ENCODE measurements around the gene PPM1L.

The PPM1L gene

DNA sequence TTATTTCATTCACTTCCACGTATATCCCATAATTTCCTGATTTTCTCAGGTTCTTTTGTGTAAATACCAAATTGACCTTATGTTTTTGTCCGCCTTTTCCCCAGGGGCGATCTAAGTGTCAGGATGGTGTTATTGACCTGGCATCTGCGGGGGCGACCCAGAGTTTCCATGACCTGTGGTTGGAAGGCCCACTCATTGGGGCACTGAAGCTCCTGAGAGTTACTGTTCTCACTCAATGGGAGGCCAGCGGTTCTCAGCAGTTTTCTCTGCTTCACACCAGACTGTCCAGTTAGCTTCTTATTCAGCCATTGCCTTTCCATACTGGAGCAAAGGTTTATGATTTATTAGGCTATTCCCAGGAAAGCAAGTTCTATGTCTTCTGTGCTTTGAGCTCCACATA lies 295.8 kb downstream of the PPM1L start:
- DNase-seq, result no peak

GRCh38 chr3:161054860-161055604 lies 299.0 kb downstream of the PPM1L start:
- DNase-seq, result no peak

DNA sequence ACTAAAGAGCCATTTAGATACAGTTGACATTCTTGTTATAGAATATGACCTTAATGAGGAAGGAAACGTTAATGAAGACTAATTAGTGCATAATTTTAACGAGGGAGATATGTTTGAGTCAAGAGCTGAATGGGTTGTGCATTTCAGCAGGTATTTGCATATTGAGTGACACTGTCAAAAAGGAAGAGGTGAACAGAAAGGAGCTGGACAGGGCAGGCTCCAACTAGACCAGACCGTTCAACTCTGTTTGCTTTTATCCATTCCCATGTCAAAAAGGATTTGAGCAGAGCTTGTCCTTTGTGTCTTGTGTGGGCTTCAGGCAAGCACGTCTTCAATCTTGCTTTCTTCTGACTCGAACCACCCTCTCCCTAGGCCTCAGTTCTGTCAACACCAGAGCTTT lies 308.4 kb downstream of the PPM1L start:
- DNase-seq, result no peak

DNA sequence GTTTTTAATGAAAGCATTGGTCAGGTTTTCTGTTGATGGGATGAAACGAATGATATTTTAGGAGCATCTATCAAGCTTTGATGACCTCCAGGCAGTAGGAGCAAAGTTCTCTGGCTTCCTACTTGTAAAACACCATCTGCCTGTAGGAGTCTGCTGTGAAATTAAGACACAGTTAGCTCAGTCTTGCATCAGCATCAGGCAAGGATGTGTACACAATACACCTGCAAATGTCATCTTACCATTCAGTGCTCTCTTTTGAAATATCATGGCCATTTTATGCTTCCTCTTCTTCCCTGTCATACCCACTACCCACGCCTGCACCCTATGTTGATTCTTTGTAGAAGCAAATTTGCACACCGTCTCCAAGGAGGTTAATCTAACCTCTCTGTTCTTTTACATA lies 310.9 kb downstream of the PPM1L start:
- no peak for DNase-seq

DNA sequence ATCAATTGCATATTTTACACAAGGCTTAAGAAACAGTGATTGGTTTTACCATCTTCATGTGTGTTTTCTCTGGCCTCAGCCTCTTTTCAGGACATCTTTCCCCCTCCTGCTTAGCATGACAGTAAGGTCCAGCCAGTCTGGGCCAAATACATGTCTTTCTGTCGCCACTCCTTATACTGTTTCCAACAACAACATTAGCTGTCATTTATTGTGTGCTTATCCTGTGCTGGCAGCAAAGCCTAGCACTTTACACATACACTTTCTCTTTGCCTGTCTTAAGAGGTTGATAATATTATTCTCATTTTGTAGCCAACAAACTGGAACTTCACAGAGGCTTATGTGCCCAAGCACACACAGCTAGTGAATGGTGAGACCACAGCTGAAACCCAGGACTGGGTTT lies 311.3 kb downstream of the PPM1L start:
- no peak for DNase-seq

DNA sequence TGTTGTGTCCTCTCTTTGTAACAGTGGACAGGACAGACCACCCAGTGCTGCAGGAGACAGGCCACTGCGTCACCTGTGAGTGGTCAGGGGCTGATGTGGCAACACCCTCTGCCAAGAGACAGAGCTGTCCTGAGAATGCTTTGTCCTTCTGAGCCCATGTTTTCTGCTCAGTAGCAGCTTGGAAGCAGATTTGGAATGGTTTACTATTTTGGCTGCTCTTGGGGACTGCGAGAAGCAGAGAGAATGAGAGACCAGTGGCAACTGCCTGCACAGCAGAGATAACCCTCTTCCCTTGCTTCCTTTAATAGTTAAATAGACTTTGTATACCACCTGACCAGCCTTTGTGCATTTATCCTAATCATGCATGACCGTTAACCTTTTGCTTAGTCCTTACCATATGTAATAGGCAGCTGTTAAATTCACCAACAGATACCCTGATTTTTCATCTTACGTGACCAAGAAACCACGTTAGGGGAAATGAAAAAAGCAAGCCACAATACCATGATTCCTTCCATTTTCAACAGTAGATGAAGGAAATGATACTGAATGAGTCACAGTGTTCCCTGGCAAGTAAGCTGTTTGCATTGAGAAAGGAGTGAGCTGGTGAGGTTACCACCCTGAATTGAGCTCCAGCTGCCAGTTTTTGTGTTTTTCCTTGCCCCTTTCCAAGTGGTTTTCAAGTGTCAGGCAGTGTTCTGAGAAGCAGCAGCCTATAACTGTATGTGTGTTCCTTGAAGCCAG lies 313.6 kb downstream of the PPM1L start:
- DNase-seq, result peak; percentile 3 to 7

GRCh38 chr3:161070252-161070930 lies 314.4 kb downstream of the PPM1L start:
- no peak for DNase-seq

DNA sequence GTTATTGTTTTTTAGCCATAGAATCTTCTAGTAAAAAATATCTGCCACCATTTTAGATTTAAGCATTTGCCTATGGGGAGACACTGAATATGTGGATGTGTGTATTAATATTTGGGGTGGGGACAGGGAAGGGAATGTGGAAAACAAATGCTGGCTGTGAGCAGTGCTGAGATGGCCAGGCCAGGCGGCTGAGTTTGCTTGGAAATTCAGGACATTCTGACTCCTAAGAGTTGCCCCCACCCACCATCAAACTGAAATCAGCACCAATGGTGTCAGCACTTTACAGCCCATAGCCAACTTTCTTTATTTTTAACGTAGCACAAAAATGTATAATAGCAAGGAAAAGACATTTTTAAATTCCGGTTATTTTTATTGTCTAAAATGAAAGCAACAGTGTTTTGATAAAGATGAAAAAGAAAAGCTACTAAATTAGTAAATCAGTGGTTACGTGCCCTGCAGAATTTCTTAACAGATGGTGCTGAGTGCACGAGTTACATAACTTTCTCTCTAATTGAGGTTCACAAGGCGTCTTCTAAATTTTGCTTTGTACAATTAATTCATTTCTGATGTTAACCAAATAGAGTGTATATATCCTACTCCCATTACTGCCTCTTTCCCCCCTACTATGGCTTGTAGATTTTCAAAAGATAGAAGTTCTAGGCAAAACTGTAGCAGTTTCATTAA lies 315.1 kb downstream of the PPM1L start:
- no peak for DNase-seq

- DNase-seq, result no peak
These were observed 316.2 kb downstream of the PPM1L start for GRCh38 chr3:161072211-161072621.

DNA sequence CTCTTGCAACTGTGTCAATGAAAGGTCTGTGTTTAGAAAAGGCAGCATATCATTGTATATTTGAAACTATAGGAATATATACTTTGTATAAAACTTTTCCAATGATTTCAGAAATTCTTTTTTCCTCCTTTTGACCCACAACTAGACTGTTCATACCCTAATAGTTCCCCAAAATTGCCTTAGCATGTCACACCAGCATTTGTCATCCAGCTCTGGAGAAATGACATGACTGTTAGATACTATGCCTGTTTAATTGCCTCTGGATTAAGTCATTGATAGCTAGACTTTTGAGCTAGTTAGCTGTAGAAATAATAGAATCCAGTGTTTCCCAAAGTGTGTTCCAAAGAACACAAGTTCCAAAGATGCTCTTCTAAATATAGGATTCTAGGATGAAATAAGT lies 316.7 kb downstream of the PPM1L start:
- DNase-seq, result no peak

- DNase-seq, result no peak
These were observed 317.1 kb downstream of the PPM1L start for GRCh38 chr3:161073181-161073580.

GRCh38 chr3:161081633-161082032 lies 325.6 kb downstream of the PPM1L start:
- no peak for DNase-seq

DNA sequence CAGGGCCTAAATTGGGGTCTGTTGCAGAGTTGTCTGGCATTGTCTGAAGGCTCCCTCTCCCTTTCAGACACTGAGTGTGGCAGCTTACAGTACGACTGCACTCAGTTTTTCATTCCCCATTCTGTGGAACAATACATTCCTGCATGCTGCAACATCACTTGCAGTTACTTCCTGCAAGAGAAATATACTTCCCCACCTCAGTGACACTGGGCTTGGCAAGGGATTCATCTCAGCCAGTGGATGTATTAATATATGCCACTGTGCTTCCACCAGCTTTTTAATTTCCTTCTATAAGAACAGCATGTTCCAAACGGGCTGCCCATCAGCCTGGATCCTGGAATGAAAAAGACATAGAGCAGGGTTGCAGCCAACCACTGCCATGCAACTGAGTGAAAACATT lies 326.0 kb downstream of the PPM1L start:
- no peak for DNase-seq

DNA sequence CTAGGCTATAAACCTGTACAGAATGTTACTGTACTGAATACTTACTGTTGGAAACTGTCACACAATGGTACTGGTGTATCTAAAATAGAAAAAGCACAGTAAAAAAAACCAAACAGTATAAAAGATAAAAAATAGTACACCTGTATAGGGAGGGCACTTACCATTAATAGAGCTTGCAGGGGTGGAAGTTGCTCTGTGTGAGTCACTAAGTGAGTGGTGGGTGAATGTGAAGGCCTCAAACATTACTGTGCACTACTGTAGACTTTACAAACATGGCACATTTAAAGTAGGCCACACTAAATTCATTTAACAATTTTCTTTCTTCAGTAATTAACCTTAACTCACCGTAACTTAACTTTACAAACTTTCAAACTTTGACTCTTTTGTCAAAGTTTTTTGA lies 327.1 kb downstream of the PPM1L start:
- DNase-seq, result no peak

DNA sequence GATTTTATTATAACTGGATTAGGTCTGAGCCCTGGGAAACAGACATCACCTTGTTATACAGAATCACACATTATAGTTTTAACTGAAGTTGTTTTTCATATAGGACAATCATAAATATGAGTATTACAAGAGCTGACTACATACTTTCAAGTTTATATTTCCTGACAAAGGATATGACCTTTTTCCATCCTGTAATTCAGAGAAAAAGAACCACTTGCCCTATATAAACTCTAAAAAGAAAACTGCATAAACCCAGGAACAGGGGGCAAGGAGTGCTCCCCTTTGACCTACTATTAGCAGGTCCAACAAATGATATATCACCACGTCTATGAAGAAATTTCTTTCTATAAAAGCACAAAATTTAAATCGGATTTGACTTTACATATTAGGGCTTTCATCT lies 328.2 kb downstream of the PPM1L start:
- DNase-seq, result no peak

- DNase-seq, result no peak
These were observed 337.9 kb downstream of the PPM1L start for GRCh38 chr3:161093895-161094294.

- peak in 1 of 2 donors; percentile 31 for DNase-seq
These were observed 340.8 kb downstream of the PPM1L start for GRCh38 chr3:161096771-161097367.

DNA sequence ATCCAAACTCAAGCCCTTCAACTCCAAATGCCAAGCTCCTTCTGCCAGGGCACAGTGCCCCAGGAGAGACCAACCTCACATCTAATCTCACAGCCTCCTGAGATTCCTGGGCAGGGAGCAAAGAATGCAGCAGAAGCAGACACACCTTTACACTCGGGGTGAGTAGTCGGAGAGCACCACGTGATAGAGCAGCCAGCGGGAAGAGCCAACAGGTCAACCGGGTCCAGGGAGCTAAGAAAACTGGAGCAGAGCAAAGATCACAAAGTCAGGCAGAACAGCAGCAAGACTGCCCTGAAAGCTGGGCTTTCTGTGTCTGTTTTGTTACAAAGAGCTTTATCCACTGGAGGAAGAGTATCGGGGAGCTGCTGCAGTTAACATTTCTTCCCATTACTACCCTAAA lies 345.0 kb downstream of the PPM1L start:
- no peak for DNase-seq

DNA sequence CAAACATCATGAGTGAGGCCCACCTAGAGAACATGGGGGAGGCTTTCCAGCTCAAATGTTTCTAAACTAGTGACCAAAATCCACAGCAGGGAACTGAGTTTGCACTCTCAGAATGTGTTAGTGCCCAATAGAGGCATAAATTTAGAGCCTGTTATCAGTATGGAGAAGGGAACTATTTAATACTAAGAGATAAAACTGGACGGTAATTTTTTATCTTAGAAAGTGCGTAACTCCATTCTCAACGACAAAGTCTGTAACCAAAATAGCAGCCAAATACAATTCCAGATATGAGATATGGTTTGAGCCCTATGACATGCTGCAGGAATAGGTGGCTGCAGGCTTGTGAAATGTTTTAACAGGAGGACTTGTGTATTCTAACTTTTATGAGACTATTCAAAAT lies 345.6 kb downstream of the PPM1L start:
- no peak for DNase-seq

DNA sequence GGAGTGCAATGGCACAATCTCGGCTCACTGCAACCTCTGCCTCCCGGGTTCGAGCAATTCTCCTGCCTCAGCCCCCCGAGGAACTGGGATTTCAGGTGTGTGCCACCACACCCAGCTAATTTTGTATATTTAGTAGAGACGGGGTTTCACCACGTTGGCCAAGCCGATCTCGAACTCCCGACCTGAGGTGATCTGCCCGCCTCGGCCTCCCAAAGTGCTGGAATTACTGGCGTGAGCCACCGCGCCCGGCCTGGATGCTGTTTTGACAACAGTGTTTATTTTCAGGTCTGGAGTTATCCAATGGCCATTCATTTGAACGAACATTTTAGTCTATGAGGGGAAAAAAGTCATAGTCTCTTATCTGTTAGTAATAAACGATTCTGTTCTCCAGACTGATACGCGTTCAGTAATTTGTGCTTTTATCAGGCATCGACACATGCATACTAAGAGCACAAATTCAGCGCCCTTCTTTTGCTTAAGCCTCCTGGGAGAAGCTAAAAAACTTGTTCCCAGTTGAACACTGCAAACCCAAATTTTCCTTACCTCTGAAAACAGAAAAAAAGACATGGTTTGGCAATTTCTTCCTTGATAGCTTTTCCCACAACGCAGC lies 347.9 kb downstream of the PPM1L start:
- DNase-seq, result no peak

- peak; percentile 6 to 22 for DNase-seq
These were observed 348.8 kb downstream of the PPM1L start, which contains the start of gene B3GALNT1 for GRCh38 chr3:161104561-161105551. Gene B3GALNT1, minus strand, starts transcription at chr3:161105349. Its CDS starts 18,595 bp downstream, at chr3:161086754.

Data from CD4-positive, alpha-beta T cell treated with Interferon alpha-2 for 1 hour (primary cell).